ENCODE results near the gene PHF2. TPM values are rescaled to one million over a fixed set of nuclear protein-coding genes. Genes with fewer than 3 reads are reported as not detected.
A peak's percentile ranks its signal among the peaks of the same experiment; 100 is the strongest.

Gene PHF2
- total RNA-seq, 2 donors from 2014 or later: 24.7 to 29.3 TPM

DNA sequence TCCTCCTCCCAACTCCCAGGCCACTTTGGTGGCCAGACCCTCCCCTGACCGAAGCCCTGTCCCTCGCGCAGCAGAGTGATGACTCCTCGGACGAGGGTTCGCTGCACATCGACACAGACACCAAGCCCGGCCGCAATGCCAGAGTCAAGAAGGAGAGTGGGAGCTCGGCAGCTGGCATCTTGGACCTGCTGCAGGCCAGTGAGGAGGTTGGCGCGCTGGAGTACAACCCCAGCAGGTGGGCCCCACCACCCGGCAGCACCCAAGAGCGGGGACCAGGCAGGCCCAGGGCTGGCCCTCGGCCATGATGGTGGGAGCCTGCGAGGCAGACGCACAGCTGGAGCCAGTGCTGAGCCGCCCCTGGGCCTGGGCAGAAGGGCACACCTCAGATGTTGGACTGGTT is 90.6 kb downstream of the PHF2 start:
- no peak overlapping the region for H3K27ac ChIP-seq
- no peaks in the 10 kb centered on the region for H3K9me3 ChIP-seq
- H3K4me3 ChIP-seq: no peak overlapping the region
- H3K4me1 ChIP-seq: no peaks in the 10 kb centered on the region
- H3K36me3 ChIP-seq: peaks cover 37% of the 10 kb centered on the region
- no peak for DNase-seq (ENCODE audit: low spot score)
- no peaks in the 10 kb centered on the region for H3K27me3 ChIP-seq
- TF ChIP-seq, protein P1, sequence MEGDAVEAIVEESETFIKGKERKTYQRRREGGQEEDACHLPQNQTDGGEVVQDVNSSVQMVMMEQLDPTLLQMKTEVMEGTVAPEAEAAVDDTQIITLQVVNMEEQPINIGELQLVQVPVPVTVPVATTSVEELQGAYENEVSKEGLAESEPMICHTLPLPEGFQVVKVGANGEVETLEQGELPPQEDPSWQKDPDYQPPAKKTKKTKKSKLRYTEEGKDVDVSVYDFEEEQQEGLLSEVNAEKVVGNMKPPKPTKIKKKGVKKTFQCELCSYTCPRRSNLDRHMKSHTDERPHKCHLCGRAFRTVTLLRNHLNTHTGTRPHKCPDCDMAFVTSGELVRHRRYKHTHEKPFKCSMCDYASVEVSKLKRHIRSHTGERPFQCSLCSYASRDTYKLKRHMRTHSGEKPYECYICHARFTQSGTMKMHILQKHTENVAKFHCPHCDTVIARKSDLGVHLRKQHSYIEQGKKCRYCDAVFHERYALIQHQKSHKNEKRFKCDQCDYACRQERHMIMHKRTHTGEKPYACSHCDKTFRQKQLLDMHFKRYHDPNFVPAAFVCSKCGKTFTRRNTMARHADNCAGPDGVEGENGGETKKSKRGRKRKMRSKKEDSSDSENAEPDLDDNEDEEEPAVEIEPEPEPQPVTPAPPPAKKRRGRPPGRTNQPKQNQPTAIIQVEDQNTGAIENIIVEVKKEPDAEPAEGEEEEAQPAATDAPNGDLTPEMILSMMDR (IDR thresholded peaks at IDR 0.05): no peak

DNA sequence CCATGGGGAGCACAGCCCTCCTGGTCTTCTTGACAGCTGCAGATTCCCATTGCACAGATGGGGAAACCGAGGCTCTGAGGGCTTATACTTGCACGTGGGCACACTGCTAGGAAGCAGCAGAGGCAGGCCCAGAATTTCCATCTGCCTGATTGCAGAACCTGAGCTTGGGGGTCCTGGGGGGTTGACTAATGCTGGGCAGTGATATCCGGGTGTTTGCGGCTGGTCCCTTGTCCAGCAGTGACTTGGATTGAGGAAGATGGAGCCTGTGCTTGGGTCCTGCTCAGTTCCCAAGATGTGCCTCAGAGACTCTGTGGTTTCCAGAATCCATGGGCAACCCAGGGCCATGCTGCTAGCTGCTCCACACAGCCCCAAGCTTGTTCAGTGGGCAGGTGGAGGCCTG is 91.2 kb downstream of the PHF2 start:
- Histone ChIP-seq H3K36me3 (peaks cover 37% of the 10 kb centered on the region), H3K4me1 (no peaks in the 10 kb centered on the region), H3K9me3 (no peaks in the 10 kb centered on the region), H3K27me3 (no peaks in the 10 kb centered on the region), H3K27ac (no peak overlapping the region), H3K4me3 (no peak overlapping the region)
- DNase-seq (ENCODE audit: low spot score): no peak
- TF ChIP-seq, protein P1 (IDR thresholded peaks at IDR 0.05): no peak

DNA sequence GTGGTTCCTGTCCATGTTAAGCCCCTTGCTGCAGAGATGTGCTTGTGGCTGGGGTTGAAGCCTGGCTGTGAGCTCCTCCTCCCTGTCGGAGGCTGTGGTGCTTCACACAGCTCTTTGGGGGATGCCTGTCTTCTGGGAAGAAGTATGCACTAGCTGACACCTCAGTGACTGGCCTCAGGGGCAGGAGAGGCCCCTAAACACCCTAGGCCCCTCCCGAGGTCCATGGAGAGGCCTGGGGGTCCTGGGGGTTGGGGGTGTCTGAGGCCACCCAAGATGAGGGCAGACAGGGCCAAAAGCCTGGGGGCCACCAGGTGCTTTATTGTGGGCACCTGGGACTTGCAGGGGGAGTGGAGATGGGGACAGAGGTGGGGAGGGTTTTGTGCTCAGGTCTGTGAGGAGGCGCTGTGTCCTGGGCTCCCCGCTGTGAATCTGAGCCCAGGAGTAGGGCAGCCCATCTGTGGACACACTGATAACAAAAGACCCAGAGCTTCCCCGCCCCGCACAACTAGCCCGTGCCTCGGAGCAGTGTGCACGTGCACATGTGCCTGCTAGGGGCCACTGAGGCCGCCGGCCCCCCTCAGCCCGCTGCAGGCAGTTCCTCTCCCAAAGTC is 92.0 kb downstream of the PHF2 start:
- no peaks in the 10 kb centered on the region for H3K9me3 ChIP-seq
- H3K4me1 ChIP-seq: no peaks in the 10 kb centered on the region
- H3K4me3 ChIP-seq: no peak overlapping the region
- TF ChIP-seq, protein P1 (IDR thresholded peaks at IDR 0.05): no peak
- peaks cover 30% of the 10 kb centered on the region for H3K36me3 ChIP-seq
- no peaks in the 10 kb centered on the region for H3K27me3 ChIP-seq
- no peak for DNase-seq (ENCODE audit: low spot score)
- no peak overlapping the region for H3K27ac ChIP-seq

GRCh38 chr9:93669116-93669957 is 93.0 kb downstream of the PHF2 start:
- peak; percentile 48 for DNase-seq (ENCODE audit: low spot score)
- no peaks in the 10 kb centered on the region for H3K4me1 ChIP-seq
- H3K36me3 ChIP-seq: peaks cover 31% of the 10 kb centered on the region

GRCh38 chr9:93669958-93670207 is 93.5 kb downstream of the PHF2 start:
- no peaks in the 10 kb centered on the region for H3K4me1 ChIP-seq
- H3K9me3 ChIP-seq: no peaks in the 10 kb centered on the region
- peak; percentile 58 for DNase-seq (ENCODE audit: low spot score)
- no peak overlapping the region for H3K4me3 ChIP-seq
- H3K27me3 ChIP-seq: no peaks in the 10 kb centered on the region
- H3K36me3 ChIP-seq: peaks cover 31% of the 10 kb centered on the region
- TF ChIP-seq, protein P1 (IDR thresholded peaks at IDR 0.05): no peak
- H3K27ac ChIP-seq: no peak overlapping the region

More at GRCh38 chr9:93669116-93669957, 93.0 kb downstream of the PHF2 start:
- no peaks in the 10 kb centered on the region for H3K27me3 ChIP-seq
- H3K4me3 ChIP-seq: no peak overlapping the region
- TF ChIP-seq, protein P1 (IDR thresholded peaks at IDR 0.05): no peak
- H3K9me3 ChIP-seq: no peaks in the 10 kb centered on the region
- no peak overlapping the region for H3K27ac ChIP-seq
